HepG2 (cell line): ENCODE results near the gene OVOL2. TPM values are rescaled to one million over a fixed set of nuclear protein-coding genes. Genes with fewer than 3 reads are reported as not detected.

Experiments
- ATAC-seq: fragments of 200-7000 bp; cut with Tn5 transposase; 3 replicates; pipeline ENCODE4 v1.9.1; 2020; ENCODE audit warnings: mild to moderate bottlenecking, moderate library complexity
- BruUV-seq: library from RNA; stranded (reverse); fragments of 400-500 nt; replicated peaks from 2 replicates; lab custom pipeline; 2021; lab: Mats Ljungman, UMichigan
- CTCF ChIA-PET: fragments of 300-600 bp; formaldehyde crosslinking; extraction: SDS; loops from one replicate; lab custom pipeline; 2021; ENCODE audit warnings: low total read pairs, inconsistent platforms, low intra/inter-chr PET ratio; lab: Yijun Ruan, JAX
- POLR2A ChIA-PET: fragments of 350-600 bp; sonication (Branson Sonifier 250); formaldehyde crosslinking; loops from one replicate; lab custom pipeline; 2020; ENCODE audit warnings: antibody characterized with exemption, inconsistent platforms; lab: Yijun Ruan, JAX
- DNase-seq: peaks from one replicate; pipeline ENCODE4 v3.0.0-alpha.2; 2015; ENCODE audit warnings: low spot score
- FAIRE-seq: peaks from 3 replicates; lab custom pipeline; 2011; peaks lifted over from hg19 to GRCh38; lab: Jason Lieb, UNC
- H2AFZ ChIP-seq: one replicate; pipeline ENCODE4 v1.6.1; 2011; ENCODE audit warnings: low read length, inconsistent platforms
- H3K27ac ChIP-seq: fragments of 300-600 bp; 3 replicates; pipeline ENCODE4 v1.8.0; 2011; ENCODE audit warnings: mixed run types, mild to moderate bottlenecking, mixed read lengths, low read length, inconsistent platforms; ENCODE audit not compliant: insufficient read depth; ENCODE audit errors: extremely low read length
- H3K27me3 ChIP-seq, 2 experiments: fragments of 200-600 bp in 1 of 2; 2 replicates in 1 of 2; 3 replicates in 1 of 2; pipeline versions ENCODE4 v1.6.0 to v1.8.0; 2011; ENCODE audit warnings: low read length in 2 of 2, mild to moderate bottlenecking in 2 of 2, moderate library complexity in 2 of 2, inconsistent platforms in 1 of 2; ENCODE audit not compliant: insufficient read depth in 2 of 2, control insufficient read depth in 1 of 2
- H3K36me3 ChIP-seq, 2 experiments: fragments of 200-600 bp in 1 of 2; replicated peaks in 1 of 2; 2 replicates in 1 of 2; 3 replicates in 1 of 2; pipeline versions ENCODE4 v1.5.1 to v1.8.0; 2011; ENCODE audit warnings: low read length in 2 of 2, inconsistent platforms in 1 of 2; ENCODE audit not compliant: insufficient read depth in 2 of 2, control insufficient read depth in 1 of 2
- H3K4me1 ChIP-seq: 2 replicates; pipeline ENCODE4 v1.5.1; 2012; ENCODE audit warnings: low read length, inconsistent platforms; ENCODE audit not compliant: insufficient read depth
- H3K4me2 ChIP-seq: 2 replicates; pipeline ENCODE4 v1.6.0; 2011; ENCODE audit warnings: low read depth, low read length, inconsistent platforms
- H3K4me3 ChIP-seq, 3 experiments: fragments of 200-600 bp in 1 of 3; sonication (generic), shearing (Covaris generic) in 1 of 3; replicated peaks in 1 of 3; 2 replicates each; pipeline ENCODE4 v1.5.1; 2011 to 2016; ENCODE audit warnings: low read length in 3 of 3, inconsistent platforms in 2 of 3, low read depth in 2 of 3, mild to moderate bottlenecking in 2 of 3, control low read depth in 1 of 3, mixed read lengths in 1 of 3; ENCODE audit not compliant: insufficient read depth in 1 of 3
- H3K79me2 ChIP-seq: one replicate; pipeline ENCODE4 v1.6.1; 2011; ENCODE audit warnings: low read length, inconsistent platforms; ENCODE audit not compliant: insufficient read depth
- H3K9ac ChIP-seq: 2 replicates; pipeline ENCODE4 v1.6.0; 2011; ENCODE audit warnings: mild to moderate bottlenecking, low read depth, low read length, inconsistent platforms; ENCODE audit not compliant: insufficient read depth
- H3K9me3 ChIP-seq: 2 replicates; pipeline ENCODE4 v1.5.1; 2012; ENCODE audit warnings: mild to moderate bottlenecking, low read length
- H4K20me1 ChIP-seq: 2 replicates; pipeline ENCODE4 v1.6.0; 2011; ENCODE audit warnings: inconsistent platforms, mild to moderate bottlenecking, low read length, moderate library complexity; ENCODE audit not compliant: insufficient read depth
- CCDC6 ChIP-seq: sonication (generic); formaldehyde crosslinking; IDR thresholded peaks from 2 replicates; pipeline ENCODE4 v1.8.1; 2022; ENCODE audit warnings: mild to moderate bottlenecking, missing genetic modification reagents, moderate library complexity
- HMGA1 ChIP-seq: sonication (generic); formaldehyde crosslinking; conservative IDR thresholded peaks from 2 replicates; pipeline ENCODE4 v1.4.0; 2020; ENCODE audit warnings: missing genetic modification reagents
- ZBTB7A ChIP-seq: sonication (generic); formaldehyde crosslinking; IDR thresholded peaks from 2 replicates; pipeline ENCODE4 v1.8.0; 2022; ENCODE audit warnings: mild to moderate bottlenecking, missing genetic modification reagents
- ZNF672 ChIP-seq: sonication (generic); formaldehyde crosslinking; IDR thresholded peaks from 2 replicates; pipeline ENCODE4 v1.8.1; 2022; ENCODE audit warnings: missing genetic modification reagents
- ZNF710 ChIP-seq: sonication (generic); formaldehyde crosslinking; IDR thresholded peaks from 2 replicates; pipeline ENCODE4 v1.5.0; 2020; ENCODE audit warnings: mild to moderate bottlenecking, missing genetic modification reagents, borderline replicate concordance
- WGBS: methylation state at CpG from one replicate; pipeline ENCODE4 v1.1.6; 2017; ENCODE audit warnings: low lambda C conversion rate; 5-methylcytosine and 5-hydroxymethylcytosine counted together
- in situ Hi-C: cut with HindIII; loops from 2 replicates; pipeline ENCODE4 v1.10.0; 2017; ENCODE audit warnings: low pct_unique_long_range_greater_than_20kb; ENCODE audit not compliant: extremely low pct_ligation_motif_present
- intact Hi-C: fragments of 100-400 bp; cut with micrococcal nuclease; formaldehyde crosslinking; loops from one replicate; pipeline ENCODE4 v1.10.0; 2022; ENCODE audit not compliant: unreplicated experiment
- polyA plus RNA-seq, 8 experiments: library from polyadenylated mRNA; depleted of rRNA in 3 of 8; stranded (reverse) in 7 of 8; unstranded in 1 of 8; fragments of >200 nt; fragmentation: Illumina TruSeq in 4 of 8; extraction: Trizol in 4 of 8; gene quantifications; 2 replicates each; pipeline versions ENCODE4 v1.2.1 to v1.2.3, GENCODE V29; 2011 to 2016; ENCODE audit warnings: low read depth in 4 of 8, missing spikeins in 1 of 8, mixed read lengths in 1 of 8; ENCODE audit not compliant: insufficient read depth in 1 of 8
- total RNA-seq, 5 experiments: library from RNA; depleted of rRNA; stranded (reverse); fragments of >200 nt; fragmentation: Illumina TruSeq; extraction: Trizol; gene quantifications; 2 replicates each; pipeline ENCODE4 v1.2.3, GENCODE V29; 2016; ENCODE audit warnings: low read depth in 1 of 5
- TF ChIP-seq, protein P1 (sequence below): sonication (generic); formaldehyde crosslinking; IDR thresholded peaks from 2 replicates; pipeline ENCODE4 v1.4.0; 2020; ENCODE audit warnings: missing genetic modification reagents, mild to moderate bottlenecking, borderline replicate concordance
- TF ChIP-seq, protein P2 (sequence below): fragments of 450-650 bp; IDR thresholded peaks from 2 replicates; pipeline ENCODE4 v1.6.1; 2017

The OVOL2 gene
- total and polyA plus RNA-seq, 2 of the 13 experiments (the other 11 are each of a cell fraction or from before 2014, with no cell fraction given): 0.20 to 0.31 TPM

DNA sequence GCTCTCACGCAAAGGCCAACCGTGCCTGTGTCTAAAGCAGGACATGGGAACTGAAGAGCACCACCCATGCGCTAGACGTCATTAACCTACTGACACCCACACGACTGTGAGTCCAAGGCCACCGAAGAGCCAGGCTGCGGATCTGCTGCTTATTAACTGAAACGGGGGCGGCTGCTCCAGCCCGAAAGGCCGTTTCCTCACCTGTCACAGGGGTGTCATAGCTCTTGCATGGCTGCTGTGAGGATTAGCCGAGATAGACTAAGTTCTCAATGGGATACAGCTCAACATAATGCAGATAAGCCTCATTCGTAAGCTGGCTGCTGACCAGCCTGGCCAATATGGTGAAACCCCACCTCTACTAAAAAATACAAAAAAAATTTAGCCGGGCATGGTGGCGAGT lies 26.7 kb downstream of the OVOL2 start:
- no peak overlapping the region for H3K9ac ChIP-seq
- ATAC-seq: peak; percentile 29
- TF ChIP-seq, protein P1, sequence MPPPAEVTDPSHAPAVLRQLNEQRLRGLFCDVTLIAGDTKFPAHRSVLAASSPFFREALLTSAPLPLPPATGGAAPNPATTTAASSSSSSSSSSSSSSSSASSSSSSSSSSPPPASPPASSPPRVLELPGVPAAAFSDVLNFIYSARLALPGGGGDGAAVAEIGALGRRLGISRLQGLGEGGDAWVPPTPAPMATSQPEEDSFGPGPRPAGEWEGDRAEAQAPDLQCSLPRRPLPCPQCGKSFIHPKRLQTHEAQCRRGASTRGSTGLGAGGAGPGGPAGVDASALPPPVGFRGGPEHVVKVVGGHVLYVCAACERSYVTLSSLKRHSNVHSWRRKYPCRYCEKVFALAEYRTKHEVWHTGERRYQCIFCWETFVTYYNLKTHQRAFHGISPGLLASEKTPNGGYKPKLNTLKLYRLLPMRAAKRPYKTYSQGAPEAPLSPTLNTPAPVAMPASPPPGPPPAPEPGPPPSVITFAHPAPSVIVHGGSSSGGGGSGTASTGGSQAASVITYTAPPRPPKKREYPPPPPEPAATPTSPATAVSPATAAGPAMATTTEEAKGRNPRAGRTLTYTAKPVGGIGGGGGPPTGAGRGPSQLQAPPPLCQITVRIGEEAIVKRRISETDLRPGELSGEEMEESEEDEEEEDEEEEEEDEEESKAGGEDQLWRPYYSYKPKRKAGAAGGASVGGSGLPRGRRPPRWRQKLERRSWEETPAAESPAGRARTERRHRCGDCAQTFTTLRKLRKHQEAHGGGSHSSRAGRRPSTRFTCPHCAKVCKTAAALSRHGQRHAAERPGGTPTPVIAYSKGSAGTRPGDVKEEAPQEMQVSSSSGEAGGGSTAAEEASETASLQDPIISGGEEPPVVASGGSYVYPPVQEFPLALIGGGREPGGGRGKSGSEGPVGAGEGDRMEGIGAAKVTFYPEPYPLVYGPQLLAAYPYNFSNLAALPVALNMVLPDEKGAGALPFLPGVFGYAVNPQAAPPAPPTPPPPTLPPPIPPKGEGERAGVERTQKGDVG: peak; percentile 44; the same call in 1 of the 2 replicates
- no peak for TF ChIP-seq HMGA1 (CRISPR knock-in tag)
- TF ChIP-seq, protein P2, sequence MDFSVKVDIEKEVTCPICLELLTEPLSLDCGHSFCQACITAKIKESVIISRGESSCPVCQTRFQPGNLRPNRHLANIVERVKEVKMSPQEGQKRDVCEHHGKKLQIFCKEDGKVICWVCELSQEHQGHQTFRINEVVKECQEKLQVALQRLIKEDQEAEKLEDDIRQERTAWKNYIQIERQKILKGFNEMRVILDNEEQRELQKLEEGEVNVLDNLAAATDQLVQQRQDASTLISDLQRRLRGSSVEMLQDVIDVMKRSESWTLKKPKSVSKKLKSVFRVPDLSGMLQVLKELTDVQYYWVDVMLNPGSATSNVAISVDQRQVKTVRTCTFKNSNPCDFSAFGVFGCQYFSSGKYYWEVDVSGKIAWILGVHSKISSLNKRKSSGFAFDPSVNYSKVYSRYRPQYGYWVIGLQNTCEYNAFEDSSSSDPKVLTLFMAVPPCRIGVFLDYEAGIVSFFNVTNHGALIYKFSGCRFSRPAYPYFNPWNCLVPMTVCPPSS: no peak
- 0 out of 2 replicates have a peak, but pooled peaks have one; percentile 53 for TF ChIP-seq ZNF672 (CRISPR knock-in tag)
- TF ChIP-seq ZBTB7A (CRISPR knock-in tag): no peak
- TF ChIP-seq ZNF710 (CRISPR knock-in tag): no peak
- TF ChIP-seq CCDC6 (CRISPR knock-in tag): no peak

More for the DNA sequence above, 26.7 kb downstream of the OVOL2 start:
- Histone ChIP-seq H3K4me1 (peaks cover 44% of the 10 kb centered on the region), H3K9me3 (no peaks in the 10 kb centered on the region), H3K27me3 (peaks cover 0 to 16% of the 10 kb centered on the region in 2 experiments; a peak in 2 of 5 replicates), H3K4me3 (no peak overlapping the region), H3K79me2 (no peaks in the 10 kb centered on the region), H3K36me3 (no peaks in the 10 kb centered on the region), H2AFZ (no peak overlapping the region), H3K27ac (no peak overlapping the region), H3K4me2 (0 out of 2 replicates have a peak overlapping the region, but pooled peaks have one; percentile 8), H4K20me1 (no peaks in the 10 kb centered on the region)
- DNase-seq (peak; percentile 37), FAIRE-seq (no peak)
- intact Hi-C loops (no loop called here), in situ Hi-C loops (no loop called here)
- WGBS: 58% methylated on average over 15 of the region's 15 CpGs
- POLR2A ChIA-PET: interaction anchor here (0.6 kb wide), 1 partner anchor 8 kb away, joined by 3 read pairs; no protein-coding TSS in a partner anchor
- CTCF ChIA-PET: no interaction called here
- no TSS peak for BruUV-seq
